NCI-H446 (cell line): ENCODE measurements around the gene PHF21A.

Experiments used
- DNase-seq, 2 experiments: peaks; one replicate each; lab custom pipeline; 2025; lab: John Stamatoyannopoulos, UW

PHF21A gene

GRCh38 chr11:45934580-45935318, 186.5 kb downstream of the PHF21A start:
- DNase-seq, result no peak

GRCh38 chr11:45933846-45934579, 187.2 kb downstream of the PHF21A start:
- DNase-seq, result no peak

GRCh38 chr11:45933131-45933831, 188.0 kb downstream of the PHF21A start:
- peak in 1 of 2 experiments; percentile 44 for DNase-seq

GRCh38 chr11:45932217-45932616, 189.0 kb downstream of the PHF21A start:
- DNase-seq, result no peak

- no peak for DNase-seq
Observed at GRCh38 chr11:45931739-45932138, 189.5 kb downstream of the PHF21A start.

GRCh38 chr11:45930951-45931570, 190.2 kb downstream of the PHF21A start:
- DNase-seq, result no peak

GRCh38 chr11:45930031-45930794, 191.0 kb downstream of the PHF21A start:
- DNase-seq, result no peak

- no peak for DNase-seq
Observed at GRCh38 chr11:45929486-45930030, 191.7 kb downstream of the PHF21A start.

- no peak for DNase-seq
Observed at GRCh38 chr11:45928535-45929215, 192.6 kb downstream of the PHF21A start.

GRCh38 chr11:45927684-45928413, 193.4 kb downstream of the PHF21A start:
- no peak for DNase-seq

GRCh38 chr11:45927332-45927683, 193.9 kb downstream of the PHF21A start:
- DNase-seq, result no peak

- no peak for DNase-seq
Observed at GRCh38 chr11:45926536-45927331, 194.5 kb downstream of the PHF21A start.

- DNase-seq, result no peak
Observed at GRCh38 chr11:45926001-45926401, 195.3 kb downstream of the PHF21A start.

- DNase-seq, result no peak
Observed at GRCh38 chr11:45925550-45925949, 195.7 kb downstream of the PHF21A start.

GRCh38 chr11:45924927-45925326, 196.3 kb downstream of the PHF21A start:
- no peak for DNase-seq

- no peak for DNase-seq
Observed at GRCh38 chr11:45924036-45924915, 197.0 kb downstream of the PHF21A start.

GRCh38 chr11:45922425-45923082, 198.7 kb downstream of the PHF21A start, which contains the start of gene LARGE2:
Gene LARGE2 (plus strand): TSS chr11:45922656. CDS start chr11:45922883, 227 bp downstream.
- DNase-seq, result no peak
